A549 (cell line): ENCODE results near the gene GUK1. TPM values are rescaled to one million over a fixed set of nuclear protein-coding genes. Genes with fewer than 3 reads are reported as not detected.

Experiments used
- ATAC-seq, 2 experiments: fragments of 200-7000 bp in 1 of 2; fragments of >200 bp in 1 of 2; cut with Nextera tagmentation in 1 of 2; cut with Tn5 transposase in 1 of 2; 3 replicates each; pipeline versions ENCODE4 v1.8.0 to v1.9.1; 2018 to 2020; ENCODE audit warnings: mild to moderate bottlenecking in 1 of 2, moderate library complexity in 1 of 2
- CTCF ChIA-PET: fragments of 300-600 bp; sonication (Branson Sonifier 250); formaldehyde crosslinking; extraction: SDS; loops from one replicate; lab custom pipeline; 2021; ENCODE audit warnings: antibody characterized with exemption, inconsistent platforms; lab: Yijun Ruan, JAX
- POLR2A ChIA-PET: fragments of 350-600 bp; formaldehyde crosslinking; extraction: SDS; loops from one replicate; lab custom pipeline; 2021; ENCODE audit warnings: antibody characterized with exemption, inconsistent platforms; lab: Yijun Ruan, JAX
- DNase-seq, 2 experiments: peaks; one replicate each; pipeline versions ENCODE4 v3.0.0 to v3.0.0-alpha.2; 2011 to 2016; ENCODE audit warnings: low read depth in 1 of 2, low spot score in 1 of 2
- FAIRE-seq: peaks from 2 replicates; lab custom pipeline; 2011; peaks lifted over from hg19 to GRCh38; lab: Jason Lieb, UNC
- H3K27ac ChIP-seq, 2 experiments: fragments of >200 bp; sonication (Bioruptor Twin); formaldehyde crosslinking; 3 replicates each; pipeline ENCODE4 v1.5.1; 2016 to 2017
- H3K4me1 ChIP-seq: fragments of >200 bp; sonication (Bioruptor Twin); formaldehyde crosslinking; 3 replicates; pipeline ENCODE4 v1.6.1; 2016
- H3K4me2 ChIP-seq: fragments of >200 bp; sonication (Bioruptor Twin); formaldehyde crosslinking; 3 replicates; pipeline ENCODE4 v1.6.1; 2016
- H3K4me3 ChIP-seq: fragments of >200 bp; sonication (Bioruptor Twin); formaldehyde crosslinking; 3 replicates; pipeline ENCODE4 v1.5.1; 2016
- H3K9me3 ChIP-seq: fragments of >200 bp; sonication (Bioruptor Twin); formaldehyde crosslinking; 3 replicates; pipeline ENCODE4 v1.6.1; 2016
- CBX2 ChIP-seq: fragments of 200-600 bp; sonication (generic); IDR thresholded peaks from 2 replicates; pipeline ENCODE4 v1.6.1; 2016; ENCODE audit warnings: low read depth, mild to moderate bottlenecking, borderline replicate concordance
- CBX8 ChIP-seq: fragments of 200-600 bp; sonication (generic); IDR thresholded peaks from 2 replicates; pipeline ENCODE4 v1.6.1; 2016
- CEBPB ChIP-seq, 2 experiments: fragments of >200 bp in 1 of 2; sonication (Bioruptor Twin) in 1 of 2; formaldehyde crosslinking in 1 of 2; IDR thresholded peaks; 2 replicates each; pipeline ENCODE4 v1.6.1; 2012 to 2016
- EHF ChIP-seq: fragments of 250-450 bp; sonication (Bioruptor Pico); IDR thresholded peaks from 2 replicates; pipeline ENCODE4 v1.5.0; 2020; ENCODE audit warnings: mild to moderate bottlenecking
- EP300 ChIP-seq, 2 experiments: fragments of >200 bp; sonication (Bioruptor Twin); formaldehyde crosslinking; IDR thresholded peaks; 2 replicates in 1 of 2; 3 replicates in 1 of 2; pipeline ENCODE4 v1.6.1; 2016 to 2017
- ESRRA ChIP-seq: fragments of 150-350 bp; IDR thresholded peaks from 2 replicates; pipeline ENCODE4 v1.6.1; 2014; ENCODE audit warnings: mild to moderate bottlenecking, low read length, borderline replicate concordance
- FOSL2 ChIP-seq, 2 experiments: fragments of 450-650 bp in 1 of 2; fragments of >200 bp in 1 of 2; sonication (Bioruptor Twin) in 1 of 2; formaldehyde crosslinking; IDR thresholded peaks; 2 replicates each; pipeline versions ENCODE4 v1.5.0 to v1.6.1; 2016 to 2020; ENCODE audit warnings: mild to moderate bottlenecking in 1 of 2, moderate library complexity in 1 of 2
- HOXB5 ChIP-seq: fragments of 250-450 bp; sonication (Bioruptor Pico); IDR thresholded peaks from 2 replicates; pipeline ENCODE4 v1.5.0; 2020; ENCODE audit warnings: mild to moderate bottlenecking, moderate library complexity
- KDM1A ChIP-seq: fragments of 200-600 bp; sonication (generic); IDR thresholded peaks from 2 replicates; pipeline ENCODE4 v1.6.1; 2016; ENCODE audit warnings: low read depth, mild to moderate bottlenecking
- MAZ ChIP-seq: fragments of 150-350 bp; IDR thresholded peaks from 2 replicates; pipeline ENCODE4 v1.6.1; 2014; ENCODE audit warnings: antibody characterized with exemption, low read depth, low read length, borderline replicate concordance
- NFE2L2 ChIP-seq: fragments of 150-350 bp; conservative IDR thresholded peaks from 2 replicates; pipeline ENCODE4 v1.6.1; 2014; ENCODE audit warnings: low read length
- NR3C1 ChIP-seq: fragments of >200 bp; sonication (Bioruptor Twin); formaldehyde crosslinking; IDR thresholded peaks from 3 replicates; pipeline ENCODE4 v1.6.1; 2017
- POLR2A ChIP-seq: IDR thresholded peaks from 2 replicates; pipeline ENCODE4 v1.6.1; 2012; ENCODE audit warnings: mild to moderate bottlenecking, low read length
- RAD21 ChIP-seq, 2 experiments: fragments of >200 bp in 1 of 2; sonication (Bioruptor Twin) in 1 of 2; formaldehyde crosslinking in 1 of 2; IDR thresholded peaks in 1 of 2; conservative IDR thresholded peaks in 1 of 2; 2 replicates in 1 of 2; 3 replicates in 1 of 2; pipeline ENCODE4 v1.6.1; 2012 to 2018; ENCODE audit warnings: inconsistent platforms in 1 of 2
- RARB ChIP-seq: fragments of 250-450 bp; sonication (Bioruptor Pico); IDR thresholded peaks from 2 replicates; pipeline ENCODE4 v1.8.0; 2021; ENCODE audit warnings: mild to moderate bottlenecking, moderate library complexity
- RFX5 ChIP-seq: fragments of 450-650 bp; IDR thresholded peaks from 2 replicates; pipeline ENCODE4 v1.7.1; 2014; ENCODE audit warnings: antibody characterized with exemption, mild to moderate bottlenecking, moderate library complexity
- SMC3 ChIP-seq: fragments of >200 bp; sonication (Bioruptor Twin); formaldehyde crosslinking; IDR thresholded peaks from 3 replicates; pipeline ENCODE4 v1.6.1; 2018; ENCODE audit warnings: inconsistent platforms
- ZC3H11A ChIP-seq: fragments of 450-650 bp; IDR thresholded peaks from 2 replicates; pipeline ENCODE4 v1.6.1; 2014; ENCODE audit warnings: antibody characterized with exemption, mild to moderate bottlenecking
- ZNF302 ChIP-seq: fragments of 250-450 bp; sonication (Bioruptor Pico); IDR thresholded peaks from 2 replicates; pipeline ENCODE4 v1.9.0; 2021; ENCODE audit warnings: inconsistent platforms, mild to moderate bottlenecking, moderate library complexity
- WGBS: methylation state at CpG from one replicate; pipeline ENCODE4 v1.1.6; 2017; ENCODE audit errors: missing lambda C conversion rate; 5-methylcytosine and 5-hydroxymethylcytosine counted together
- polyA plus RNA-seq, 4 experiments: library from polyadenylated mRNA; depleted of rRNA in 3 of 4; stranded (reverse); fragments of >200 nt; fragmentation: RNase III in 1 of 4; extraction: RNeasy Plus Mini Kit Qiagen cat#74134 plus additional on column Dnase treatment in 1 of 4; gene quantifications; 2 replicates in 3 of 4; 3 replicates in 1 of 4; pipeline ENCODE4 v1.2.3, GENCODE V29; 2011 to 2017
- TF ChIP-seq, protein P1 (sequence below): fragments of 200-600 bp; sonication (generic); IDR thresholded peaks from 2 replicates; pipeline ENCODE4 v1.6.1; 2016; ENCODE audit warnings: antibody characterized with exemption, mild to moderate bottlenecking, moderate library complexity
- TF ChIP-seq, protein P2 (sequence below): fragments of >200 bp; sonication (Bioruptor Twin); formaldehyde crosslinking; IDR thresholded peaks from 3 replicates; pipeline ENCODE4 v1.6.1; 2016
- TF ChIP-seq, protein P3 (sequence below): fragments of >200 bp; sonication (Bioruptor Twin); formaldehyde crosslinking; IDR thresholded peaks from 2 replicates; pipeline ENCODE4 v1.6.1; 2016
- TF ChIP-seq, protein P4 (sequence below): fragments of >200 bp; sonication (Bioruptor Twin); formaldehyde crosslinking; IDR thresholded peaks from 3 replicates; pipeline ENCODE4 v1.5.1; 2016
- TF ChIP-seq, protein P5 (sequence below): IDR thresholded peaks from 2 replicates; pipeline ENCODE4 v1.6.1; 2012

Gene GUK1
- polyA plus RNA-seq, 2 of the 4 experiments (the other 2 are of a cell fraction), result 88.9 to 106 TPM

DNA sequence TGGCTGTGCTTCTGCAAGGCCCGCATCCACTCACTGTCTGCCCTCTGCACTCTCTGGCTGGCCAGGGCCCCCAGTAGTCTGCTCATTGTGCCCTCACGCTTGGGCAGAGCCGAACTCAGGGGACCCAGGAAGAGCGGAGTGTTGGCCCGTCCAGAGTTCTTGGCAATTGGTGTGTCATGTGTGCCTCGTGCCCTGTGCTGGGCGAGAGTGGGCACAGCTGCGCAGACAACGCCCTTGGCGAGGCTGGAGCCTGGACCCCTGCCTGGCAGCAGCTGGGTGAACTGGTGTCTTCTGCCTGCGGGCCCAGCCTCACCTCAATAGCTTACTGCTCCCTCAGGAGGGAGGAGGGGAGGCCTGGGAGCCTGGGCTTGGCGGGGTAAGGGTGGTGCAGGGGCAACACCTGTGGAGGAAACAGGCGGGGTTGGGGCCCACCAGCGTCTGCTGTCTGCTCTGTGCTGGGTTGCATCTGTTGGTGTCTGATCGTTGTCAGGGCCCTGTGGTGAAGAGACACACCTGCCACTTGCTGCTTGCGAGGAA is 2.1 kb downstream of the GUK1 start (continued):
- TF ChIP-seq, protein P1, sequence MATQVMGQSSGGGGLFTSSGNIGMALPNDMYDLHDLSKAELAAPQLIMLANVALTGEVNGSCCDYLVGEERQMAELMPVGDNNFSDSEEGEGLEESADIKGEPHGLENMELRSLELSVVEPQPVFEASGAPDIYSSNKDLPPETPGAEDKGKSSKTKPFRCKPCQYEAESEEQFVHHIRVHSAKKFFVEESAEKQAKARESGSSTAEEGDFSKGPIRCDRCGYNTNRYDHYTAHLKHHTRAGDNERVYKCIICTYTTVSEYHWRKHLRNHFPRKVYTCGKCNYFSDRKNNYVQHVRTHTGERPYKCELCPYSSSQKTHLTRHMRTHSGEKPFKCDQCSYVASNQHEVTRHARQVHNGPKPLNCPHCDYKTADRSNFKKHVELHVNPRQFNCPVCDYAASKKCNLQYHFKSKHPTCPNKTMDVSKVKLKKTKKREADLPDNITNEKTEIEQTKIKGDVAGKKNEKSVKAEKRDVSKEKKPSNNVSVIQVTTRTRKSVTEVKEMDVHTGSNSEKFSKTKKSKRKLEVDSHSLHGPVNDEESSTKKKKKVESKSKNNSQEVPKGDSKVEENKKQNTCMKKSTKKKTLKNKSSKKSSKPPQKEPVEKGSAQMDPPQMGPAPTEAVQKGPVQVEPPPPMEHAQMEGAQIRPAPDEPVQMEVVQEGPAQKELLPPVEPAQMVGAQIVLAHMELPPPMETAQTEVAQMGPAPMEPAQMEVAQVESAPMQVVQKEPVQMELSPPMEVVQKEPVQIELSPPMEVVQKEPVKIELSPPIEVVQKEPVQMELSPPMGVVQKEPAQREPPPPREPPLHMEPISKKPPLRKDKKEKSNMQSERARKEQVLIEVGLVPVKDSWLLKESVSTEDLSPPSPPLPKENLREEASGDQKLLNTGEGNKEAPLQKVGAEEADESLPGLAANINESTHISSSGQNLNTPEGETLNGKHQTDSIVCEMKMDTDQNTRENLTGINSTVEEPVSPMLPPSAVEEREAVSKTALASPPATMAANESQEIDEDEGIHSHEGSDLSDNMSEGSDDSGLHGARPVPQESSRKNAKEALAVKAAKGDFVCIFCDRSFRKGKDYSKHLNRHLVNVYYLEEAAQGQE, result no peak
- TF ChIP-seq RAD21 (conservative IDR thresholded peaks at IDR 0.05 in 1 of 2, IDR thresholded peaks at IDR 0.05 in 1 of 2) (no peak), NFE2L2 (no peak), CBX2 (no peak), CBX8 (no peak), HOXB5 (no peak), RARB (CRISPR knock-in tag) (no peak), SMC3 (no peak), ESRRA (no peak), EP300 (IDR thresholded peaks at IDR 0.05) (no peak), EHF (CRISPR knock-in tag) (no peak)

DNA sequence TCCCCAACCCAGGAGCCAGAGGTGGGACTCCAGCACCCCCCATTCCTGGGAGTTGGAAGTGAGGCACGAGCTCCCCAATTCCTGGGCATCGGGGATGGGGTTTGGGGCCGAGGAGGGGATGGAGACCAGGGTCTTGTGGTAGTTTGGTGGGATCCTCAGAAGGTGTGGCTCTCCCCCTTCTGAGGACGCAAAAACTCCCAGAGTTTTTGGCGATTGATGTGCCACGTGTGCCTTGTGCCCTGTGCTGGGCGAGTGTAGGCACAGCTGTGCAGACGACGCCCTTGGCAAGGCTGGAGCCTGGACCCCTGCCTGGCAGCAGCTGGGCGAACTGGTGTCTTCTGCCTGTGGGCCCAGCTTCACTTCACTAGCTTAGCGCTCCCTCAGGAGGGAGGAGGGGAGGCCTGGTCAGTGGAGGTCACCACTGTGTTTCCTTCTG is 2.6 kb downstream of the GUK1 start:
- CTCF ChIA-PET, result interaction anchor here (0.8 to 2.4 kb wide), 4 partner anchors 12 to 143 kb away, joined by 3 to 8 read pairs (median 4); no protein-coding TSS in a partner anchor

DNA sequence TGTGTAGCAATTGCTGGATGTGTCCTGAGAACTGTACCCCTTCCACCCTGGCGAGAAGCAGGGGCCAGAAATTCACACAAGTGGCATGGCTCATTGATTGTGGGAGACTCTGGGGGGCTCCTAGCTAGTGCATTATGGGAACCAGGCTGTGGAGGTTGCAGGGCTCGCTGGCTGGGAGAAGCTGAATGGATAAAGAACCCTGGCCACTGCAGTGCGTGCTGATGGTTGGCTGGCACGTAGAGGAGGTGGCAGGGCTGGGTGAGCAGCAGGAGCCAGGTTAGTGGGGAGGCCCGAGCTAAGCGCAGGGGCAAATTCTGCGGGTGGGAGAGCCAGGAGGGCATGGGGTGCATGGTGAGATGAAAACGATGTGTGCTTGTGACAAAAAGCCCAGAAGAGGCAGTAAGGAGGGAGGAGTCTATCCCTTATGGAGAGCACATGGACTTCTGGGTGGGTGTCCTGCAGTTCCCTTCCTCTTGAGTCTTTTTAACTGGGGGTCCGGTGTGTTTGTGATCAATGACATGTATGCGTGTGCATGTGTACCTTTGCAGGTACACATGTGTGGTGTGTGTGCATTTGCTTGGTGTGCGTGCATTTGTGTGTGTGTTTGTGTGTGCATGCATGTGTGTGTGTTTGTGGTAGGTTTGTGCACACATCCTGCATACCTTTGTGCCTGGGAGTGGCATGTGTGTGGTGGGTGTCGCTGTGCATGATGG is 3.6 kb downstream of the GUK1 start:
- no peak overlapping the region for H3K4me2 ChIP-seq
- H3K4me3 ChIP-seq, result no peak overlapping the region
- FAIRE-seq, result no peak
- POLR2A ChIA-PET, result interaction anchor here (3.0 kb wide), 1 partner anchor 22 kb away, joined by 12 read pairs; the partner anchor contains the start of gene IBA57
- H3K27ac ChIP-seq, result no peak overlapping the region
- 92% methylated on average over 12 of the region's 12 CpGs for WGBS
- CTCF ChIA-PET, result interaction anchor here (0.8 kb wide), 1 partner anchor 144 kb away, joined by 3 read pairs; no protein-coding TSS in a partner anchor
- peaks cover 14% of the 10 kb centered on the region for H3K4me1 ChIP-seq
- DNase-seq, result no peak
- ATAC-seq, result no peak
- H3K9me3 ChIP-seq, result no peaks in the 10 kb centered on the region
- no peak for TF ChIP-seq CEBPB (IDR thresholded peaks at IDR 0.05)
- TF ChIP-seq EHF (CRISPR knock-in tag), result no peak
- no peak for TF ChIP-seq MAZ
- TF ChIP-seq KDM1A, result no peak
- TF ChIP-seq RFX5, result no peak
- TF ChIP-seq, protein P2, sequence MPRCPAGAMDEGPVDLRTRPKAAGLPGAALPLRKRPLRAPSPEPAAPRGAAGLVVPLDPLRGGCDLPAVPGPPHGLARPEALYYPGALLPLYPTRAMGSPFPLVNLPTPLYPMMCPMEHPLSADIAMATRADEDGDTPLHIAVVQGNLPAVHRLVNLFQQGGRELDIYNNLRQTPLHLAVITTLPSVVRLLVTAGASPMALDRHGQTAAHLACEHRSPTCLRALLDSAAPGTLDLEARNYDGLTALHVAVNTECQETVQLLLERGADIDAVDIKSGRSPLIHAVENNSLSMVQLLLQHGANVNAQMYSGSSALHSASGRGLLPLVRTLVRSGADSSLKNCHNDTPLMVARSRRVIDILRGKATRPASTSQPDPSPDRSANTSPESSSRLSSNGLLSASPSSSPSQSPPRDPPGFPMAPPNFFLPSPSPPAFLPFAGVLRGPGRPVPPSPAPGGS, result no peak
- no peak for TF ChIP-seq POLR2A
- TF ChIP-seq CBX8, result no peak
- TF ChIP-seq, protein P1, result no peak
- TF ChIP-seq ZC3H11A, result no peak
- no peak for TF ChIP-seq EP300 (IDR thresholded peaks at IDR 0.05)
- TF ChIP-seq, protein P3, sequence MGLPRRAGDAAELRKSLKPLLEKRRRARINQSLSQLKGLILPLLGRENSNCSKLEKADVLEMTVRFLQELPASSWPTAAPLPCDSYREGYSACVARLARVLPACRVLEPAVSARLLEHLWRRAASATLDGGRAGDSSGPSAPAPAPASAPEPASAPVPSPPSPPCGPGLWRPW, result no peak
- TF ChIP-seq ZNF302 (CRISPR knock-in tag), result no peak
- TF ChIP-seq, protein P4, sequence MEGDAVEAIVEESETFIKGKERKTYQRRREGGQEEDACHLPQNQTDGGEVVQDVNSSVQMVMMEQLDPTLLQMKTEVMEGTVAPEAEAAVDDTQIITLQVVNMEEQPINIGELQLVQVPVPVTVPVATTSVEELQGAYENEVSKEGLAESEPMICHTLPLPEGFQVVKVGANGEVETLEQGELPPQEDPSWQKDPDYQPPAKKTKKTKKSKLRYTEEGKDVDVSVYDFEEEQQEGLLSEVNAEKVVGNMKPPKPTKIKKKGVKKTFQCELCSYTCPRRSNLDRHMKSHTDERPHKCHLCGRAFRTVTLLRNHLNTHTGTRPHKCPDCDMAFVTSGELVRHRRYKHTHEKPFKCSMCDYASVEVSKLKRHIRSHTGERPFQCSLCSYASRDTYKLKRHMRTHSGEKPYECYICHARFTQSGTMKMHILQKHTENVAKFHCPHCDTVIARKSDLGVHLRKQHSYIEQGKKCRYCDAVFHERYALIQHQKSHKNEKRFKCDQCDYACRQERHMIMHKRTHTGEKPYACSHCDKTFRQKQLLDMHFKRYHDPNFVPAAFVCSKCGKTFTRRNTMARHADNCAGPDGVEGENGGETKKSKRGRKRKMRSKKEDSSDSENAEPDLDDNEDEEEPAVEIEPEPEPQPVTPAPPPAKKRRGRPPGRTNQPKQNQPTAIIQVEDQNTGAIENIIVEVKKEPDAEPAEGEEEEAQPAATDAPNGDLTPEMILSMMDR, result no peak
- TF ChIP-seq, protein P5, sequence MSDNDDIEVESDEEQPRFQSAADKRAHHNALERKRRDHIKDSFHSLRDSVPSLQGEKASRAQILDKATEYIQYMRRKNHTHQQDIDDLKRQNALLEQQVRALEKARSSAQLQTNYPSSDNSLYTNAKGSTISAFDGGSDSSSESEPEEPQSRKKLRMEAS, result no peak

More for the DNA sequence above, 2.6 kb downstream of the GUK1 start:
- 85% methylated on average over 8 of the region's 11 CpGs for WGBS
- POLR2A ChIA-PET, result interaction anchor here (3.0 kb wide), 1 partner anchor 23 kb away, joined by 12 read pairs; the partner anchor contains the start of gene IBA57
- ATAC-seq, result no peak
- Histone ChIP-seq H3K4me3 (no peak overlapping the region), H3K27ac (no peak overlapping the region), H3K4me2 (no peak overlapping the region), H3K4me1 (peaks cover 14% of the 10 kb centered on the region), H3K9me3 (no peaks in the 10 kb centered on the region)
- DNase-seq, result no peak
- no peak for TF ChIP-seq ESRRA
- TF ChIP-seq NR3C1, result no peak
- TF ChIP-seq FOSL2 (IDR thresholded peaks at IDR 0.05), result no peak
- no peak for TF ChIP-seq FOSL2 (CRISPR knock-in tag; IDR thresholded peaks at IDR 0.05)
- no peak for FAIRE-seq
